Astrocyte of the hippocampus (primary cell): ENCODE data around the gene ZNF846.
"Not testable (repeated sequence)": the region's sequence is repeated elsewhere in the genome, so short reads cannot be mapped to it uniquely, and the experiment has no call there.

Experiments used
- DNase-seq: peaks from one replicate; pipeline ENCODE4 v3.0.0; 2011; ENCODE audit warnings: low read depth, low spot score

The ZNF846 gene

GRCh38 chr19:9768175-9769112 is at the start of gene ZNF846:
Gene ZNF846, minus strand, starts transcription at chr19:9768738. Its CDS starts 3,788 bp downstream, at chr19:9764950.
- peak; percentile 98 for DNase-seq

- peak; percentile 13 for DNase-seq
Observed at GRCh38 chr19:9818175-9818733, 49.7 kb upstream of the ZNF846 start.

DNA sequence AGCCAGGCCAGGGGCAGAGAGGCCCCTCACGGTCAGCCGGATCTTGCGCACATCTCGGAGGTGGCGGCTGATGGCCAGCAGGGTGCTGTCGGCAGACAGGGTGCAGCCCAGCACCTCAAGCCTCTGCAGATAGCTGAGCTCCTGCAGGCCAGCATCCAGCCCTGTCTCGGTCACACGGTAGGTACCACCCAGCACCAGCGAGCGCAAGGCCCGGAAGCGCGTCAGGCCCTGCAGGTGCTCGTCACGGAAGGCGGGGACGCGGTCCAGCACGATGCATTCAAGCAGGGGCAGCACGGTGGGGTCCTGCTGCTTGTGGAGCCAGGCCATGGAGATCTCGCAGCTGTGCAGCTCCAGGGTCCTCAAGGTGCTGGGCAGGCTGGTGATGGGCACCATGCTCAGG is 42.6 kb upstream of the ZNF846 start:
- no peak for DNase-seq

DNA sequence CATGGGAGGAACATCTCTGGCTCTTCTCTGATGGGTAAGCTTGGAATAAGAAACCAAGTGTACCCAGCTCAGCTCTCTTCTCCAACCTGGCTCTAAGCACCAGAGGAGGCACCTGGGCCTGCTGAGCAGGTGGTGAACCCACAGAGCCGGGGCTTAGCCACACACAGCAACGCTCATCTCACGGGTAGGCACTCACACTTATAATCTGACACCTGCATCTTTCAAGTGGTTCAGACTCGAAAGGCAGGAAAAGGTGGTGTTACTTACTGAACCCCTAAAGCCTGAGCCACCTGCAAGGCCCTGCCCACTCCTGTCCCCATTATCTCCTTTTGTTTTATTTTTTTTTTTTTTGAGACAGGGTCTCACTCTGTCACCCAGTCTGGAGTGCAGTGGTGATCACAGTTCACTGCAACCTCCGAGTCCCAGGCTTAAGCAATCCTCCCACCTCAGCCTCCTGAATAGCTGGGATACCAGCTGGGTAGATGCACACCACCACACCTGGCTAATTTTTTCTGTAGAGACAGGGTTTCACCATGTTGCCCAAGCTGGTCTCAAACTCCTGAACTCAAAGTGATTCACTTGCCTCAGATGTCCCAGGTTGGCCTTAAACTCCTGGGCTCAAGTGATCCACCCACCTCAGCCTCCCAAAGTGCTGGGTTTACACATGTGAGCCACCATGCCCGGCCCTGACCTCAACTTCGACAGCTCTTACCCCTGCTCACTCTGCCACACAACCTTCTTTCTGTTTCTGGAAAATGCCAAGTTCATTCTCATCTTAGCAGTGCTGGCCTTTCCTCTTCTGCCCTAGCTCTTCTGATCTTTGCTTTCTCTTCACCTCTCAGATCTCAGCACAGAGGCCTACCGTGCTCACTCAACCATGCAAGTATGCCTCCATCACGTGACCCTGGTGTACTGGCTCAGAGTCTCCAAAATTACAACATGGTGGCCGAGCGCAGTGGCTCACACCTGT is 40.6 kb upstream of the ZNF846 start:
- no peak for DNase-seq

DNA sequence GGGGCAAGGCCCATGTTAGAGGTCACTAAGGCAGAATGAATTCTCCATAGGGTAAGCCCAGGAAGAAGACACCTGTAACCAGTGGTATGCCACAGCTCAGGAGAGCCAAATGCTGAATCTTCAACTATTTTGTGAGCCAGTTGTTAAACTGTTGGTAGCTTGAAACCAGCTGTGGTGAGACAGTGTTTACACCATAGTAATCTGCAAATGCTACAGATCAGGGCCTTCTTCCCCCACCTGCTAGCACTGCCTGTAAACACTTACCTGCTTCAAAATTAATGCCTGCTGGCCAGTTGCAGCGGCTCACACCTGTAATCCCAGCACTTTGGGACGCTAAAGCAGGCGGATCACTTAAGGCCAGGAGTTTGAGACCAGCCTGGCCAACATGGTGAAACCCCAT is 38.3 kb upstream of the ZNF846 start:
- no peak for DNase-seq

DNA sequence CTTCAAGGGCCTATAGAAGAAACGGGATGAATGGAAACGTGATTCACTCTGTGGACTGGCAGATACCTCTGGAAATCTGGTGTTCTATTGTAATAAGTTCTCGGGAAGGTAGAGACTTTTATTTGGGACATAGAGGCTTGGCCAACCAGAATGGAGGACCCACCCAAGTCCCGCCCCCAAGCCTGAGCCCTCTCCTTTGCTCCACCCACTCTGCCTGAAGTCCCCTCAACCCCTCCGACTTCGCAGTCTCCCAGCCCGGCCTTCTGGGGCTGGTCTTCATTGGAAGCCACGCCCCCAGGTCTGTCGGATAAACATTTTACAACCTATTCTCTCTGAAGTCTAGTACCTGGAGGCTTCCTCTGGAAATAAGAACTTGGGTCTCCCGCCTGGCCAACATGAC is 33.4 kb upstream of the ZNF846 start:
- DNase-seq = no peak

- no peak for DNase-seq
Observed at GRCh38 chr19:9799162-9799561, 30.6 kb upstream of the ZNF846 start.

DNA sequence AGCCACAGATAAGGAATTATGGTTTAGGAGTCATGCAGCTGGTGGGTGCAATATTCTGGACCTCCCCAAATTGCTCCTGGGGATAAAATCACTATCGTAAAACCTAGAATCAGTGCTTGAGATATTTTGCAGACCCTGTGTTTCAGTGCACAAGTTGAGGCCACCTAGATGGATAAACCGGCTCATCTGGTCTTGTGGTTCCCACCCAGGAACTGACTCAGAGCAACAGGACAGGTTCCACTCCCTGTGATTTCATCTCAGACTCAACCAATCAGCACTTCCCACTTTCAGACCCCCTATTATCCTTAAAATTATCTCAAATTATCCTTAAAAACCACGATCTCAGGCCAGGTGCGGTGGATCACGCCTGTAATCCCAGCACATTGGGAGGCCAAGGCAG is 29.3 kb upstream of the ZNF846 start:
- DNase-seq = no peak

- peak; percentile 93 for DNase-seq
Observed at GRCh38 chr19:9796113-9796773, 27.7 kb upstream of the ZNF846 start.

GRCh38 chr19:9793071-9793591 is 24.6 kb upstream of the ZNF846 start:
- peak; percentile 70 for DNase-seq

DNA sequence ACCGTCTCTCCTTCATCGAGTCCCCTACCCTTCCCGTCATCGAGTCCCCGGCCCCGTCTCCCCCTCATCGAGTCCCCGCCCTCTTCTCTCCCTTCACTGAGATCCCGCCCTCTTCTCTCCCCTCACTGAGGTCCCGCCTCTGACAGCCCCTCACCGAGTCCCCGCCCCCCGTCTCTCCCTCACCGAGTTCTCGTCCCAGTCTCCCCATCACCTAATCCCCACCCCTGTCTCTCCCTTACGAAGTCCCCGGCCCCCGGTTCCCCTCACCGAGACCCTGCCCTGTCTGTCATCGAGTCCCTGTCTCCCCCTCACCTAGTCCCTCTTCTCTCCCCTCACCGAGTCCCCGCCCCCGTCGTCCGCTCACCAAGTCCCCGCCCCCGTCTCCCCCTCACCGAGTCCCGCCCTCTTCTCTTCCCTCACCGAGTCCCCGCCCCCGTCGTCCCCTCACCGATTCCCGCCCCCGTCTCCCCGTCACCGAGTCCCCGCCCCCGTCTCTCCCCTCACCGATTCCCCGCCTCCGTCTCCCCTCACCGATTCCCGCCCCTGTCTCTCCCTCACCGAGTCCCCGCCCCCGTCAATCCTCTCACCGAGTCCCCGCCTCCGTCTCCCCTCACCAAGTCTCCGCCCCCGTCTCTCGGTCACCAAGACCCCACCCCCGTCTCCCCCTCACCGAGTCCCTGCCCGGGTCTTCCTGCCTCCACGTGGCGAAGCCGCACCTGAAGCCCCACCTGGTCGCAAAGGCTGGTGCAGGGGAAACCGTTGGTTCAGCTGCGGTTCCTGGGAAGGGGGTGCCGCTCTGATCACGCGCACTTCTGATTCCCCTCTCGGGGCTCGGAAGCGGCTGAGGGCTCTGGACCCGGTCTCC is 23.9 kb upstream of the ZNF846 start:
- DNase-seq = peak; percentile 98

GRCh38 chr19:9791552-9792205 is 23.1 kb upstream of the ZNF846 start:
- peak; percentile 98 for DNase-seq

DNA sequence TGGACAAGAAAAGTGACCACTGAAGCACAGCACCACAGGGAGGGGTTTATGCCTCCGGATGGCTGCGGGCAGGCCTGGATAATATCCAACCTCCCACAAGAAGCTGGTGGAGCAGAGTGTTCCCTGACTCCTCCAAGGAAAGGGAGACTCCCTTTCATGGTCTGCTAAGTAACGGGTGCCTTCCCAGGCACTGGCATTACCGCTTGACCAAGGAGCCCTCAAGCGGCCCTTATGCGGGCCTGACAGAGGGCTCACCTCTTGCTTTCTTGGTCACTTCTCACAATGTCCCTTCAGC is 22.5 kb upstream of the ZNF846 start:
- not testable (repeated sequence) for DNase-seq

DNA sequence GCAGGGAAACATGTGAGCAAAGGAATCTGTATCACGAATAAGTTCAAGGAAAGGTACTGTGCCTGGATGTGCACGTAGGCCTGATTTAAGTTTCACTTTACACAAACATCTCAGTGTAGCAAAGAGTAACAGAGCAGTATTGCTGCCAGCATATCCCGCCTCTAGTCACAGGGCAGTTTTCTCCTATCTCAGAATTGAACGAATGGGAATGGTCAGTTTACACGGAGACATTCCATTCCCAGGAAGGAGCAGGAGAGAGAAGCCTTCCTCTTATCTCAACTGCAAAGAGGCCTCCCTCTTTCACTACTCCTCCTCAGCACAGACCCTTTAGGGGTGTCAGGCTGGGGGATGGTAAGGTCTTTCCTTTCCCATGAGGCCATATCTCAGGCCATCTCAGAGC is 21.0 kb upstream of the ZNF846 start:
- not testable (repeated sequence) for DNase-seq

DNA sequence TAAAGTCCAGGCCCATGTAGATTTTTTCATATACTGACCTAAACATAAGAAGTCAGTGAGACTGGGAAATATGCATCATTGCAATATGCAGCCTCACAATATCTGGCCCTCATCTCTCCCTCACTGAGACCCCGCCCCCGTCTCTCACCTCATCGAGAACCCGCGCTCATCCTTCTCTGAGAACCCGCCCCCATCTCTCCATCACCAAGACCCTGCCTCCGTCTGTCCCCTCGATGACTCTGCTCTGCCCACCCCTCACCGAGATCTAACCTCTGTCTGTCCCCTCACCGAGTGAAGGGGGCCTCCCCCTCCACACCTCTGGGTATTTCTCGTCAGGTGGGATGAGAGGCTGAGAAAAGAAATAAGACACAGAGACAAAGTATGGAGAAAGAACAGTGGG is 20.5 kb upstream of the ZNF846 start:
- no peak for DNase-seq

GRCh38 chr19:9788604-9789003 is 20.1 kb upstream of the ZNF846 start:
- not testable (repeated sequence) for DNase-seq

DNA sequence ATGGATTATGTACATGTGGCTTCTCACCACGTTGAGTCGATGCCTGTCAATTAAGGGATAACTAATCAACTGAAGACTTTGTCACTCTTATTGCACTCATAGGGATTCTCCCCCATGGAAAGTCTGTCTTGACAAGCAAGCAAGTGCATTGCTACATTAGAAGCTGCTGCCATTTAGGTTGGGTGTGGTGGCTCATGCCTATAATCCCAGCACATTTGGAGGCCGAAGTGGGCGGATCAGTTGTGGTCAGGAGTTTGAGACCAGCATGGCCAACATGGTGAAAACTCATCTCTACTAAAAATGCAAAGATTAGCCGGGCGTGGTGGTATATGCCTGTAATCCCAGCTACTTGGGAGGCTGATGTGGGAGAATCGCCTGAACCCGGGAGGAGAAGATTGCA is 18.3 kb upstream of the ZNF846 start:
- DNase-seq = no peak

DNA sequence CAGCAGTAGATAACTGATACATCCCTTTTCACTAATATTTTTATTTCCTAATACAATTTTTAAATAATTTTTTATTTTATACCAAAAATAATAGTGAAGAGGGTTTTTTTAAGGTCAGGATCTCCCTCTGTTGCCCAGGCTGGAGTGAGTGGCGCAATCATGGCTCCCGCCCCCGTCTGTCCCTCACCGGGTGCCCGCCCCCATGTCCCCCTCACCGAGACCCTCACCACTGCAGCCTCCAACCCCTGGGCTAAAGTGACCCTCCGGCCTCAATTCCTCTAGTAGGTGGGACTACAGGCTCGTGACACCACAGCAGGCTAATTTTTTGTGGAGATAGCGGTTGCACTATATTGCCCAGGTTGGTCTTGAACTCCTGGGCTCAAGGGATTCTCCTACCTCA is 17.8 kb upstream of the ZNF846 start:
- DNase-seq = no peak

DNA sequence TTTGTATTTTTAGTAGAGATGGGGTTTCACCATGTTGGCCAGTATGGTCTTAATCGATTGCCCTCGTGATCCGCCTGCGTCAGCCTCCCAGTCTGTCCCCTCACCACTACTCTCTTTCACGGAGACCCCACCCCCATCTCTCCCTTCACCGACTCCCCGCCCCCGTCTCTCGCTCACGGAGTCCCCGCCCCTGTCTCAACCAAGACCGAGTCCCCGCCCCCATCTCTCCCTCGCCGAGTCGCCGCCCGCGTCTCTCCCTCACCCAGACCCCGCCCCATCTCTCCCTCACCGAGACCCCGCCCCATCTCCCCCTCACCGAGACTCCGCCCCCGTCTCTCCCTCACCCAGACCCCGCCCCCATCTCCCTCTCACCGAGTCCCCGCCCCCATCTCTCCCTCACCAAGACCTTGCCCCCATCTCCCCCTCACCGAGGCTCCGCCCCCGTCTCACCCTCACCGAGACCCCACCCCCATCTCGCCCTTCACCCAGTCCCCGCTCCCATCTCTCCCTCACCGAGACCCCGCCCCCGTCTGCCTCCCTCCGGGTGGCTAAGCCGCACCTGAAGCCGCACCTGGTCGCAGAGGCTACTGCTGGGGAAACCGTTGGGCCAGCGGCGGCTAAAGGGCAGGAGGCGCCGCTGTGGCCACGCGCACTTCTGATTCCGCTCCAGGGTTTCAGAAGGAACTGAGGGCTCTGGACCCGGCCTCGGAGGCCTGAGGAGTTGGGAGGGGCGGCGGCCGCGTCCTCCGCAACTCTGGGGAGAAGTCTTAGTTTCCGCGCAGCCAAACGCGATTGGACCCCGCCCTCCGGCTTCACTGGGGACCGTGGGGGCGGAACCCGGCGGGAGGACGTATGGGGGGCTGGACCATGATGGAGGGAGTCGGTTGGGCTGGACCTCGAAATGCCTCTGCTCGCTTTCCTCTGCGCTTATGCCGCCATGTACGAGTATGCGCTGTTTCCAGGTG is 17.1 kb upstream of the ZNF846 start:
- peak; percentile 98 for DNase-seq
